Loucy (cell line): ENCODE results near the gene CABLES1.

Source experiments
- EZH2phosphoT487 ChIP-seq: fragments of 200-600 bp; IDR thresholded peaks from 2 replicates; pipeline ENCODE4 v1.6.1; 2018; ENCODE audit warnings: antibody characterized with exemption, mild to moderate bottlenecking, moderate library complexity, borderline replicate concordance
- TF ChIP-seq, protein P1 (sequence below): fragments of 200-600 bp; sonication (generic); conservative IDR thresholded peaks from 2 replicates; pipeline ENCODE4 v1.5.1; 2014; ENCODE audit warnings: mild to moderate bottlenecking, antibody characterized with exemption, low read length

DNA sequence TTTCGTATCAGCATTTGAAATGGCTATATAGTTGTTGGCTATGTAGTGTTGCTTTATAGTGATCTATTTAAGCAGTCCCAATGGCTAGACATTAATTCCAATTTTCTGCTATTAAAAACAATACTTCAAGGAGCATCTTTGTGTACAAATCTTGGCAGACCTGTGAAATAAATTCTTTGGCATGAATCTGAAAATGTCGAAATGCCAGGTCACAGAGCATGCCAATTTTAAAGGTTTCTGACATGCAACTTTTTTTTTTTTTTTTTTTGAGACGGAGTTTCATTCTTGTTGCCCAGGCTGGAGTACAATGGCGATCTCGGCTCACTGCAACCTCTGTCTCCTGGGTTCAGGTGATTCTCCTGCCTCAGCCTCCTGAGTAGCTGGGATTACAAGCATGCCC, 26.8 kb upstream of the CABLES1 start:
- TF ChIP-seq, protein P1, sequence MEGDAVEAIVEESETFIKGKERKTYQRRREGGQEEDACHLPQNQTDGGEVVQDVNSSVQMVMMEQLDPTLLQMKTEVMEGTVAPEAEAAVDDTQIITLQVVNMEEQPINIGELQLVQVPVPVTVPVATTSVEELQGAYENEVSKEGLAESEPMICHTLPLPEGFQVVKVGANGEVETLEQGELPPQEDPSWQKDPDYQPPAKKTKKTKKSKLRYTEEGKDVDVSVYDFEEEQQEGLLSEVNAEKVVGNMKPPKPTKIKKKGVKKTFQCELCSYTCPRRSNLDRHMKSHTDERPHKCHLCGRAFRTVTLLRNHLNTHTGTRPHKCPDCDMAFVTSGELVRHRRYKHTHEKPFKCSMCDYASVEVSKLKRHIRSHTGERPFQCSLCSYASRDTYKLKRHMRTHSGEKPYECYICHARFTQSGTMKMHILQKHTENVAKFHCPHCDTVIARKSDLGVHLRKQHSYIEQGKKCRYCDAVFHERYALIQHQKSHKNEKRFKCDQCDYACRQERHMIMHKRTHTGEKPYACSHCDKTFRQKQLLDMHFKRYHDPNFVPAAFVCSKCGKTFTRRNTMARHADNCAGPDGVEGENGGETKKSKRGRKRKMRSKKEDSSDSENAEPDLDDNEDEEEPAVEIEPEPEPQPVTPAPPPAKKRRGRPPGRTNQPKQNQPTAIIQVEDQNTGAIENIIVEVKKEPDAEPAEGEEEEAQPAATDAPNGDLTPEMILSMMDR: no peak
- TF ChIP-seq EZH2phosphoT487: no peak
